Gastroesophageal sphincter (tissue), 4 donors: ENCODE measurements around the gene GOLGB1. TPM values are rescaled to one million over a fixed set of nuclear protein-coding genes. Genes with fewer than 3 reads are reported as not detected.
A peak's percentile ranks its signal among the peaks of the same experiment; 100 is the strongest.

ENCODE experiments used
- ATAC-seq: fragments of 150-250 bp; one replicate; pipeline ENCODE4 v1.9.1; 2016; ENCODE audit warnings: mild to moderate bottlenecking, moderate library complexity
- H3K27ac ChIP-seq, 4 donors: fragments of 200-600 bp; sonication (generic) in 3 of 4; 1 replicate in 3 of 4; 2 replicates in 1 of 4; pipeline ENCODE4 v1.5.1; 2016 to 2019
- H3K27me3 ChIP-seq: fragments of 200-600 bp; sonication (generic); one replicate; pipeline ENCODE4 v1.5.1; 2019
- H3K36me3 ChIP-seq, 2 donors: fragments of 200-600 bp; sonication (generic); one replicate each; pipeline ENCODE4 v1.5.1; 2019; ENCODE audit warnings: control low read depth in 1 of 2
- H3K4me1 ChIP-seq, 3 donors: fragments of 200-600 bp; sonication (generic); 1 replicate in 2 of 3; 2 replicates in 1 of 3; pipeline ENCODE4 v1.5.1; 2016 to 2019; ENCODE audit warnings: control low read depth in 2 of 3
- H3K4me3 ChIP-seq, 2 donors: fragments of 200-600 bp; sonication (generic); one replicate each; pipeline ENCODE4 v1.5.1; 2019; ENCODE audit warnings: mild to moderate bottlenecking in 1 of 2, moderate library complexity in 1 of 2
- H3K9me3 ChIP-seq, 3 donors: fragments of 200-600 bp; sonication (generic); one replicate each; pipeline ENCODE4 v1.5.1; 2017 to 2019; ENCODE audit warnings: control low read depth in 2 of 3
- CTCF ChIP-seq, 4 experiments: fragments of 200-600 bp in 2 of 4; fragments of 450-650 bp in 2 of 4; sonication (generic) in 1 of 4; IDR thresholded peaks; one replicate each; pipeline ENCODE4 v1.5.1; 2017 to 2019; ENCODE audit warnings: antibody characterized with exemption in 4 of 4, mild to moderate bottlenecking in 2 of 4, moderate library complexity in 2 of 4
- EP300 ChIP-seq: sonication (generic); formaldehyde crosslinking; IDR thresholded peaks from one replicate; pipeline ENCODE4 v1.6.1; 2017; ENCODE audit warnings: antibody characterized with exemption, mild to moderate bottlenecking
- POLR2A ChIP-seq, 2 donors: fragments of 450-650 bp; IDR thresholded peaks; one replicate each; pipeline ENCODE4 v1.6.1; 2017; ENCODE audit warnings: antibody characterized with exemption in 2 of 2, mild to moderate bottlenecking in 2 of 2, moderate library complexity in 1 of 2
- POLR2AphosphoS5 ChIP-seq: sonication (generic); formaldehyde crosslinking; IDR thresholded peaks from one replicate; pipeline ENCODE4 v1.6.1; 2017; ENCODE audit warnings: antibody characterized with exemption
- WGBS, 2 donors: methylation state at CpG; one replicate each; pipeline ENCODE4 v1.1.5; 2018; ENCODE audit warnings: low coverage in 1 of 2; 5-methylcytosine and 5-hydroxymethylcytosine counted together
- total RNA-seq, 4 donors: library from RNA; depleted of rRNA; stranded (reverse); fragments of >200 nt; gene quantifications; one replicate each; pipeline ENCODE4 v1.1.0, GENCODE V29; 2016

Gene GOLGB1
- total RNA-seq, 4 donors from 2014 or later: 67.9 to 94.3 (median 76.6) TPM

GRCh38 chr3:121661376-121661775 is 88.2 kb downstream of the GOLGB1 start:
- Histone ChIP-seq H3K4me1 (peaks cover 0 to 7% (median 0%) of the 10 kb centered on the region in 3 donors), H3K27me3 (no peaks in the 10 kb centered on the region), H3K27ac (peak overlapping the region in 2 of 4 donors; percentile 50 to 63), H3K9me3 (no peaks in the 10 kb centered on the region), H3K4me3 (no peak overlapping the region), H3K36me3 (peaks cover 4 to 41% of the 10 kb centered on the region in 2 donors)
- TF ChIP-seq EP300: no peak
- TF ChIP-seq POLR2A (IDR thresholded peaks at IDR 0.05): no peak
- TF ChIP-seq CTCF (IDR thresholded peaks at IDR 0.05): no peak
- TF ChIP-seq POLR2AphosphoS5: no peak
- no peak for ATAC-seq
- WGBS, 2 donors: 84 to 91% methylated on average over 5 to 6 of the region's 6 CpGs

- H3K36me3 ChIP-seq: peaks cover 4 to 33% of the 10 kb centered on the region in 2 donors
- H3K4me1 ChIP-seq: peaks cover 0 to 2% (median 0%) of the 10 kb centered on the region in 3 donors
- WGBS, 2 donors: 77 to 98% methylated on average over 7 to 8 of the region's 9 CpGs
- peak; percentile 25 for ATAC-seq
- peak within 1 kb of the TSS in 1 of 2 donors; percentile 32 for H3K4me3 ChIP-seq
- peak within 1 kb of the TSS in 3 of 4 donors; percentile 50 to 63 (median 54) for H3K27ac ChIP-seq
- no peaks in the 10 kb centered on the region for H3K9me3 ChIP-seq
- TF ChIP-seq POLR2A (IDR thresholded peaks at IDR 0.05) (peak; percentile 24 to 48), POLR2AphosphoS5 (peak; percentile 44), EP300 (no peak), CTCF (IDR thresholded peaks at IDR 0.05) (no peak)
- no peaks in the 10 kb centered on the region for H3K27me3 ChIP-seq
These were observed 89.0 kb downstream of the GOLGB1 start, which contains the start of gene HCLS1 for GRCh38 chr3:121660356-121661171. Gene HCLS1, minus strand, starts transcription at chr3:121660903. Its CDS starts 2,556 bp downstream, at chr3:121658347.

DNA sequence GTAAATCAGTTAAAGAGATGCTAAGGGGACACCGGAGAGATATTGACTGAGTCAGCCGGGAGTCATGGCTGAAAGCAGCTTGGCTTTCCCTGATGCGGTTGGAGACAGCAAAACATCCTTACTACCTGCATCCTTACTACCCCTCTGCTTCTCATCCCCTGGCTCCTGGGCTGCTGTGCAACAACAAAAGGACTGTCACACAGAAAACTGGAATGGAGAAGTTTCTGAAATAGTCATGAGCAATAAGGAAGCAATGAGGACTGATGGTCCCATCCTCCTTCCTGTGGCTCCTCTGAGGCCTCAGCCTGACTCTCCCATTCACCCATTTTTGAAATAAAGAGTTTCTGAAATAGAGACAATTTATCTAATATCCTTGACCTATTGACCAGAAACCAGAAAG is 90.0 kb downstream of the GOLGB1 start:
- H3K36me3 ChIP-seq: peaks cover 4 to 24% of the 10 kb centered on the region in 2 donors
- no peaks in the 10 kb centered on the region for H3K4me1 ChIP-seq
- no peaks in the 10 kb centered on the region for H3K9me3 ChIP-seq
- ATAC-seq: no peak
- TF ChIP-seq CTCF (IDR thresholded peaks at IDR 0.05) (no peak), EP300 (no peak), POLR2A (IDR thresholded peaks at IDR 0.05) (no peak), POLR2AphosphoS5 (no peak)
- peak overlapping the region in 1 of 2 donors; percentile 32 for H3K4me3 ChIP-seq
- no peaks in the 10 kb centered on the region for H3K27me3 ChIP-seq
- 100% methylated on average over 2 of the region's 3 CpGs; no CpG with 5 or more reads in 1 of the 2 donors for WGBS, 2 donors
- H3K27ac ChIP-seq: no peak overlapping the region

DNA sequence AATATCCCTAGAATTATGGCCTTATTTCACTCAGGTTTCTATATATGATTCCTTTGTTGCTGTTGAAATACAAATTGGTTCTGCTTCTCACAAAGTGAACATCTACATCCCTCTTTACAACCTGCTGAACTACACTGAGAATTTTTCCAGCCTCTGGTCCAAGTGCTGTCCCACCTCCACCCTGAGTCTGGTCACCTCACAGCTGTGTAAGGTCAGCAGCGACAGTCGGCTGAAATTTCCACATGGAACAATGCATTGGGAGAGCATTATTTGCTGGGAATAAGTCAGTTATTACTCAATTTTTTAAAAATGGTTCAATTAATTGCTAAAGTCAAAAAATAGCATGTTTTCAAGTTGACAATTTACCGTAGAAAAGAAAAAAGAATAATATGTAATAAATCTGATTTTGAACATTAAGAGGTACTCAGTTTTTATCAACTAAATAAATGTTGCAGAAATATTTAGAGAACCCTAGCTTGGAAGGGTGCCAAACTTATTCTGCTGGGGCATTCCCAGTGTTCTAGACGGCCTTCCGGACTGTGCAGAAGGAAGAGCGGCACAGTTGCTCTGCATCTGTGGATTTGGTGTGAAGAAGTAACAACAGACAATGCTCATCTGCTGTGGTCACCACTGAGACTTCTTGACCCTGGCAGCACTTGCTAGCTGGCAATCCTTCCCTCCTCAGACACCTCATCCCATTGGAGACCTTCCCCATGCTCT is 90.7 kb downstream of the GOLGB1 start:
- 69 to 75% methylated on average over 6 of the region's 6 CpGs for WGBS, 2 donors
- TF ChIP-seq CTCF (IDR thresholded peaks at IDR 0.05) (no peak), POLR2AphosphoS5 (no peak), EP300 (no peak), POLR2A (IDR thresholded peaks at IDR 0.05) (no peak)
- Histone ChIP-seq H3K36me3 (peaks cover 4 to 16% of the 10 kb centered on the region in 2 donors), H3K4me3 (peak overlapping the region in 1 of 2 donors; percentile 21), H3K9me3 (no peaks in the 10 kb centered on the region), H3K27ac (no peak overlapping the region), H3K4me1 (no peaks in the 10 kb centered on the region), H3K27me3 (no peaks in the 10 kb centered on the region)
- ATAC-seq: no peak
